GM18502 (cell line): ENCODE results near the gene TCF19.

Experiments used
- ATAC-seq: cut with Tn5 transposase; IDR thresholded peaks from one replicate; pipeline ENCODE4 v1.9.1; 2021; ENCODE audit warnings: mild to moderate bottlenecking; ENCODE audit not compliant: unreplicated experiment, poor library complexity

The TCF19 gene

DNA sequence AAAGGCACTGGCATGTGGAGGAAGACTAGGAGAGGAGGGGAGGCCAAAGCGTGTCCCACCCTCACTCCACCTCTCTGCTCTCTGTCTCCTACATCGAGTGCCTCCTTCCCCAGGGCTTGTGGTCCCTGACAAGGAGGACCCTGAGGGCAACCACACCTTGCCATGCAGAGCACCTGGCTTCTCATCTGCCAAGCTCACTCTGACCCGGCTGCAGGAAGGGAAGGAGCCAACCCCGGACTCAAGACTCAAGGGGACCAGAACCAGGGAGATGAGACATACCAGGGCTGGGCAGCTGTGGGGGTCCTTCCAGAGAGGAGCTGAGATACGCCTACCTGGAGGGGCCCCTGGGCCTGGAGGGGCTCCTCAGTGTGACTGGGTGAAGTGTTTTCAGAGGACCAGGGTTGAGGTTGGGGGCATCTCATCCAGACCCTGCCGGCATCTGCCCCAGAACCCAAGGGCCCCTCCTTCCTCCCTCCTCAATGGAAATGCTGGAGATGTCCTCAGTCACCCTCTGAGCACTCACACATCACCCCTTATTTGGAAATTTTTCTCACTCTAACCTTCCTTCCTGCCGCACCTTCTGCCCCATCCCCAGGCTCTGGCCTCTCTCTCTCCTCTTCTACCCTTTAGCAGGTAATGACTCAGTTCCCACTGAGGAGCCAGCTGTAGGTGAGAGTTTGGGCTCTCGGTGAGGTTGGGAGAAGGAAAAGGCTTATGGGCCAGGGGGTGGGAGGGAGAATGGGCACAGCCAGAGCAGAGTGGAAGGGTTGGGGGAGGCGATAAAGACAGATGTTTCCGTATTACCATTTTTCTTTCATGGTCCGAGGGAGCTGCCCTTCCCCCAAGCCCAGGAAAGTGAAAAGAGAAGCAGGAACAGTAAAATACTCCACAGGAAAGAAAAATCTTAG lies 44.1 kb downstream of the TCF19 start:
- no peak for ATAC-seq

DNA sequence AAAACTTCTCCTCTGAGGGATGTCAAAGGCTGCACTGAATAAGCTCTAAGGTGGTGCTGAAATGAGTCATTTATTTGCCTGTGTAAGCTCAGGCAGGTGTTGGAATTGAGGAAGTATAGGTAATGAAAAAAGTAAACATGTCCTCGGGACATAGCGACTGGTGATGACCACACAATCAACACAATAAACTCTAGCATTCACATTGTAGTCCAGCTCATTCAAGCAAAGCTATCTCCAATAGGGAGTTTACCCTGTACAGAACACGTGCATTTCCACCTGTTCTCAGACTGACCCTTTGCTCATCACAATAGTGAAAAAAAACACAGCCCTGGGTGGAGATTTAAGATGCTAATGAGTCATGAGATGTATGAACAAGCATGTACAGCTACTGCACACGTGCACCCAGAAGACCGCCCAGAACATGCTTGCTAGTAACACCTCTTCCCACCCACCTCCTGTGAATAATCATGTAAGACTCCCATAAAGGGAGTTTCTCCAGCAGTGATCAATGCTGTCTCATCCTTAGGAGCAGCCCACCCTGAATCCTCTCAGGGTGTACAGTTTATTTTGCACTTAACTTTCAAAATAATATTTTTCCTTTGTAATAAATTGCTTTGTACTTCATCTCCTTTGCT lies 45.1 kb downstream of the TCF19 start:
- ATAC-seq, result peak; percentile 54

DNA sequence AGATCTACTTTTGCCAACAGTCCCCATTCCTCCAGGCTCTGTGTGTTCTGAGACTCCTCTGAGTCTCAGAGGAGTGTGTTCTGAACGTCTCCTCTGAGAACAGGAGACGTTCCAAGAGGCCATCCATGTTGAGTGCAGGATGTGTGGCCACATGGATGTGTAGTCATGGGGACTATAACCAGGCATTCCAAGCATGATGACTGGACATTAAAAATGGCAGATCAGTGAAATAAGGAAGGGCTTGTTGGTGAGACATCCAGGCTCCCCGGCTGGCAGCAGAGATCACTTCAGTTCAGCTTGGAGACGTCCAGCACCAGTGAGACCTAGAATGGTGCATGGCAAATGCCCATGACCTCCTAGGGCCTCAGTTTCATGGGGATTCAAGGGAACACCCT lies 46.4 kb downstream of the TCF19 start:
- ATAC-seq, result no peak

DNA sequence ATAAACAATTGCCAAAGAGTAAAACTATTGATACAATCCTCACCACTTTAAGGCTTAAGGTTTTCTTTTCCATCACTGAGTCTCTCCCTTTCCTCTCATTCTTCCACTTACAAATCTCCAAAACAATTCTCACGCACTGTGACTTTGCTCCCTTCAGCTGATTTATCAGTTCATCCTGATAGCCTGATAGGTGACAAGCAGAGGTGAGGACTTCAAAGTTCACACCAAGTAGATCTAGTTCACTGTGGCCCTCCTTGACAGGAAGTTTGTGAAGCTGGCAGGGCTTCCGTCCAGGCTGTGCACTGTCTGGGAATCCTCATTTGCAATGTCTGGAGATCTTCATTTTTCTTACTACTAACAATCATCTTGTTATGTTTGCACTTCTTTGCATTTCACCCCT lies 47.2 kb downstream of the TCF19 start:
- no peak for ATAC-seq

DNA sequence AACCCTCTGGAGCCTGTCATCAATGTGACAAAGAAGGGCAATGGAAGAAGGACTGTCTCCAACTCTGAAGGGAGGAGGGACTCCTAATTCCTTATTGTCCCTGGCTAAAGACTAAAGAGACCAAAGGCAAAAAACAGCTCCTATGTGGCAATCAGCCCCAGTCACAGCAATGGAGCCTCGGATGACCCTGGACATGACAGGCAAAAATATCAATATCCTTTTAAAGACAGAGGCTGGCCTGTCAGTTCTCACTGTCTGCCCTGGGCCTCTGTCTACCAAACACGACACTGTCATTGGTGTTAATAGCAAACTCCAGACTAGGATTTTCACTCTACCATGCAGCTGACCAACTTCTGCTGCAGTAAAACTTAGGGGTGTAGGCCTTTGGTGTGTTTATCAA lies 50.1 kb downstream of the TCF19 start:
- no peak for ATAC-seq

- no peak for ATAC-seq
Observed at GRCh38 chr6:31209137-31209536, 50.7 kb downstream of the TCF19 start.

GRCh38 chr6:31210123-31210522 lies 51.7 kb downstream of the TCF19 start:
- ATAC-seq, result no peak

- no peak for ATAC-seq
Observed at GRCh38 chr6:31210741-31211532, 52.5 kb downstream of the TCF19 start.
